ENCODE data around the gene MTMR3. TPM values are rescaled to one million over a fixed set of nuclear protein-coding genes. Genes with fewer than 3 reads are reported as not detected.

The MTMR3 gene
- total RNA-seq, 1 experiment from 2014 or later, result 27.0 TPM

DNA sequence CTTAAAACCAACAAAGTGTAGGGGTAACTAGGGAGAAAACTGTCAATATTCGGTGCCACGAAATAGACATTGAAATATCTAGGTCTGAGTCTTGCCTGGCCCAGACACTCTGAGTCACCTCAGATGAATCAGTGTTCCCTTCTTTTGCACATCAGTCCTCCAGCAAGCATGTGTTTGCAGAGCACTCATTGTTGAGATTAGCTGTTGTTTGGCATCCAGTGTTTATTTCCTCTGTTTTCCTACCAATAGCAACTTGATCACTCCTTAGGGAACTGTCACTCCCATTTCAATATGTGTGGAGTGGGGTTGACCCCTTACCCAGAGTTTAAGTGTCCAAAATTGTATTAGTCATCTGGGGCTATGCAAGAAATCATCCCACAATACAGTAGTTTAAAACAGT lies 40.2 kb upstream of the MTMR3 start:
- no peak for ATAC-seq
- CTCF ChIA-PET, result no interaction called here
- RAD21 ChIA-PET (ENCODE audit: low non-redundant PET in 1 of 2, low total read pairs in 2 of 2, uncharacterized antibody in 2 of 2, unreplicated experiment in 2 of 2), result no interaction called here
- no peak overlapping the region for H3K27ac ChIP-seq (ENCODE audit: low read depth, low read length)
- peak overlapping the region; percentile 79 for H2AFZ ChIP-seq (ENCODE audit: low read depth, low read length, poor library complexity, severe bottlenecking)
- H3K4me2 ChIP-seq (ENCODE audit: low read length), result peak overlapping the region; percentile 45
- no TSS peak for BruUV-seq (replicated peaks)
- H3K4me1 ChIP-seq (ENCODE audit: control insufficient read depth in 1 of 2, insufficient read depth in 2 of 2, low read length in 2 of 2), result peaks cover 7 to 26% of the 10 kb centered on the region in 2 experiments
- H3K36me3 ChIP-seq (ENCODE audit: control insufficient read depth in 1 of 2, insufficient read depth in 2 of 2, low read length in 2 of 2), result no peaks in the 10 kb centered on the region
- no peak overlapping the region for H3K9ac ChIP-seq (ENCODE audit: low read length)
- H4K20me1 ChIP-seq (ENCODE audit: insufficient read depth), result no peaks in the 10 kb centered on the region
- no peaks in the 10 kb centered on the region for H3K27me3 ChIP-seq (ENCODE audit: insufficient read depth, low read length)
- POLR2A ChIA-PET, result no interaction called here
- H3K4me3 ChIP-seq (replicated peaks in 1 of 2; ENCODE audit: low read depth in 1 of 2, low read length in 2 of 2), result no peak overlapping the region
- no peaks in the 10 kb centered on the region for H3K9me3 ChIP-seq (ENCODE audit: control insufficient read depth in 1 of 2, insufficient read depth in 1 of 2, low read depth in 1 of 2, low read length in 2 of 2)
- peaks cover 1% of the 10 kb centered on the region; the same call in 1 of the 2 replicates for H3K79me2 ChIP-seq (ENCODE audit: insufficient read depth, low read length)
- DNase-seq (ENCODE audit: low read depth, low spot score), result no peak
- peak; percentile 10; the same call in 1 of the 2 replicates for TF ChIP-seq SP1 (IDR thresholded peaks at IDR 0.05; ENCODE audit: low read depth)
- peak; percentile 55; the same call in 1 of the 2 replicates for TF ChIP-seq FOSL1 (IDR thresholded peaks at IDR 0.05; ENCODE audit: low read depth)
- TF ChIP-seq, protein P1, sequence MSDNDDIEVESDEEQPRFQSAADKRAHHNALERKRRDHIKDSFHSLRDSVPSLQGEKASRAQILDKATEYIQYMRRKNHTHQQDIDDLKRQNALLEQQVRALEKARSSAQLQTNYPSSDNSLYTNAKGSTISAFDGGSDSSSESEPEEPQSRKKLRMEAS (IDR thresholded peaks at IDR 0.05), result peak; percentile 61
- peak; percentile 43; the same call in 1 of the 2 replicates for TF ChIP-seq JUND (IDR thresholded peaks at IDR 0.05)
- TF ChIP-seq ZNF274 (IDR thresholded peaks at IDR 0.05; ENCODE audit: low read depth, low read length), result no peak
- no peaks in the 10 kb centered on the region for H3K9me2 ChIP-seq (ENCODE audit: insufficient read depth)
- intact Hi-C loops (cut with micrococcal nuclease), result no loop called here

- CTCF ChIA-PET, result no interaction called here
- Histone ChIP-seq H2AFZ (ENCODE audit: low read depth, low read length, poor library complexity, severe bottlenecking) (no peak overlapping the region), H3K79me2 (ENCODE audit: insufficient read depth, low read length) (no peaks in the 10 kb centered on the region), H3K9ac (ENCODE audit: low read length) (no peak overlapping the region), H3K9me3 (ENCODE audit: control insufficient read depth in 1 of 2, insufficient read depth in 1 of 2, low read depth in 1 of 2, low read length in 2 of 2) (no peaks in the 10 kb centered on the region), H3K4me3 (replicated peaks in 1 of 2; ENCODE audit: low read depth in 1 of 2, low read length in 2 of 2) (no peak overlapping the region), H4K20me1 (ENCODE audit: insufficient read depth) (no peaks in the 10 kb centered on the region), H3K36me3 (ENCODE audit: control insufficient read depth in 1 of 2, insufficient read depth in 2 of 2, low read length in 2 of 2) (no peaks in the 10 kb centered on the region), H3K4me1 (ENCODE audit: control insufficient read depth in 1 of 2, insufficient read depth in 2 of 2, low read length in 2 of 2) (peaks cover 3 to 16% of the 10 kb centered on the region in 2 experiments; a peak in 3 of 4 replicates), H3K27me3 (ENCODE audit: insufficient read depth, low read length) (no peaks in the 10 kb centered on the region), H3K27ac (ENCODE audit: low read depth, low read length) (no peak overlapping the region), H3K4me2 (ENCODE audit: low read length) (no peak overlapping the region), H3K9me2 (ENCODE audit: insufficient read depth) (no peaks in the 10 kb centered on the region)
- intact Hi-C loops (cut with micrococcal nuclease), result no loop called here
- ATAC-seq, result no peak
- TF ChIP-seq POLR2A (IDR thresholded peaks at IDR 0.05; ENCODE audit: borderline replicate concordance, extremely low read depth, insufficient read depth, insufficient read length) (no peak), SP1 (IDR thresholded peaks at IDR 0.05; ENCODE audit: low read depth) (no peak), RAD21 (IDR thresholded peaks at IDR 0.05; ENCODE audit: low read depth) (no peak), TCF7L2 (IDR thresholded peaks at IDR 0.05; ENCODE audit: borderline replicate concordance, extremely low read depth, insufficient read depth, insufficient read length) (no peak), ELF1 (IDR thresholded peaks at IDR 0.05; ENCODE audit: borderline replicate concordance, low read depth) (no peak), SRF (IDR thresholded peaks at IDR 0.05; ENCODE audit: low read depth) (no peak), POLR2AphosphoS5 (IDR thresholded peaks at IDR 0.05; ENCODE audit: low read depth, low read length) (no peak), SIN3A (IDR thresholded peaks at IDR 0.05; ENCODE audit: low read depth) (no peak), ZNF274 (IDR thresholded peaks at IDR 0.05; ENCODE audit: low read depth, low read length) (no peak), CEBPB (IDR thresholded peaks at IDR 0.05; ENCODE audit: low read depth) (no peak)
- POLR2A ChIA-PET, result no interaction called here
- no peak for DNase-seq (ENCODE audit: low read depth, low spot score)
- RAD21 ChIA-PET (ENCODE audit: low non-redundant PET in 1 of 2, low total read pairs in 2 of 2, uncharacterized antibody in 2 of 2, unreplicated experiment in 2 of 2), result no interaction called here
- no TSS peak for BruUV-seq (replicated peaks)
These were observed 36.7 kb upstream of the MTMR3 start for GRCh38 chr22:29846290-29846689.

Data from HCT116 (cell line).